ENCODE measurements around the gene ZNF581.

Gene ZNF581

GRCh38 chr19:55633861-55634260 lies 9.6 kb upstream of the ZNF581 start:
- no peak for DNase-seq

DNA sequence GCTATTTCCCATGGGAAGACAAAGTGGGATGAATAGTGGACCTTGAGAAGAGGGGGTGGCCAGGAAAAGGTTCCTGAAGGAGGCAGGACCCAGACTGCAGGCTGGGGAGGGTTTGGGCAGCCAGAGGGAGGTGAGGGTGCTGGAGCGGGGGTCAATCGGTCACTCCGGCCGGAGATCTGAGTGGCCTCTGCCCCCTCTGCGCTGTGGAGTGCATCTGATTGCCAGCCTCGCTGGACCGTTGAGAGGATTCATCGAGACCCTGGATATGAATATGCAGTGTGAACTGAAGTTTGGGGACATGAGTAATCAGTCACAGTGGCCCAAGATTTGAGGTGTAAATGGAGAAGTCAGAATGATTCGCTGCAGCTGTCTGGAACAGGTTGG lies 8.1 kb upstream of the ZNF581 start:
- DNase-seq = no peak

DNA sequence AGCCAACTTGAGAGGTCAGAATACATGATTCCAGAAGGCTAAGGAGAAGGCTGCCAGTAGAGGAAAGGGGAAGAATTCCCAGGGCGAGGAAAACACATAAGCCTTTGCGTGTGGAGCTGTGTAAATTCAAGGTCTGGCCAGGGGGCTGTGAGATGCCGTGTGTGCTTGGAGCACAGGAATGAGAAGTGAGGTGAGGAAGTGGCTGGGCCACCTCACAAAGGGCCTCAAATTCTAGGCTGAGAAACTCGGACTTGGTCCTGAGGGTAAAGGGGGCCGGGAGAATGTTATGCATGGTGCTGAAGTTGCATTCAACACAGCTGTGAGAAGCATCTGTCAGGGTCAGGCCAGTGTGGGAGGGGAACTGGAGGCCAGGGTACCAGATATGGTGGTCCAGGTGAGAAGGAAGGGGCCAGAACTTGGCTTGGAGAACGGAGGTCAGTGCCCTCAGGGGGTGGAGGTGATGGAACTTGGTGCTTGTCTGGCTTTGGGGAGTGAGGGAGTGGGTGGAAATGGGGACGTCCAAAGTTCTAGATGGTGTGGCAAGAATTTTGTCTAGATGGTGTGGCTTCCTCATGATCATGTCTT lies 7.5 kb upstream of the ZNF581 start:
- DNase-seq = no peak

DNA sequence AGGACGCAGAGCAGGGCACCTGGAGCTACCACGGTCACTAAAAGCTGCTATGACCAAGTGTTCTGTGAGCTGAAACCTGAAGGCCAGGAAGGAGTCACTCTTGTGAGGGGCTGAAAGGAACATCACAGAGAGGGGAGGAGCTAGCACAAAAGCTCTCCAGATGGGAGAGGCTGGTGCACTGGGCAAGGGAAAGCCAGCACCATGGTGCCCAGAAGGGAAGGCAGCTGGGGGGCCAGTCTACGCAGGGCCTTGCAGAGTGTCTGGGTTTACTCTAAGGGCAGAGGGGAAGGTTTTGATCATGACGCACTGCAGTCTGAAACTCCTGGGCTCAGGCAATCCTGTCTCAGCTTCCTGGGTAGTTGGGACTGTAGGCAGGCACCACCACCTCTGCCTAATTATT lies 6.7 kb upstream of the ZNF581 start:
- no peak for DNase-seq

- DNase-seq = no peak
Observed at GRCh38 chr19:55637534-55637933, 5.9 kb upstream of the ZNF581 start.

GRCh38 chr19:55638864-55639359 lies 4.5 kb upstream of the ZNF581 start:
- no peak for DNase-seq

GRCh38 chr19:55640043-55640576 lies 3.3 kb upstream of the ZNF581 start:
- DNase-seq = no peak

- DNase-seq = no peak
Observed at GRCh38 chr19:55640577-55641425, 2.6 kb upstream of the ZNF581 start, which contains the start of gene ZNF580. ZNF580 (plus strand) TSS chr19:55641002; CDS start chr19:55642509, 1,507 bp downstream.

GRCh38 chr19:55641426-55642152 lies 1.9 kb upstream of the ZNF581 start:
- DNase-seq = no peak

DNA sequence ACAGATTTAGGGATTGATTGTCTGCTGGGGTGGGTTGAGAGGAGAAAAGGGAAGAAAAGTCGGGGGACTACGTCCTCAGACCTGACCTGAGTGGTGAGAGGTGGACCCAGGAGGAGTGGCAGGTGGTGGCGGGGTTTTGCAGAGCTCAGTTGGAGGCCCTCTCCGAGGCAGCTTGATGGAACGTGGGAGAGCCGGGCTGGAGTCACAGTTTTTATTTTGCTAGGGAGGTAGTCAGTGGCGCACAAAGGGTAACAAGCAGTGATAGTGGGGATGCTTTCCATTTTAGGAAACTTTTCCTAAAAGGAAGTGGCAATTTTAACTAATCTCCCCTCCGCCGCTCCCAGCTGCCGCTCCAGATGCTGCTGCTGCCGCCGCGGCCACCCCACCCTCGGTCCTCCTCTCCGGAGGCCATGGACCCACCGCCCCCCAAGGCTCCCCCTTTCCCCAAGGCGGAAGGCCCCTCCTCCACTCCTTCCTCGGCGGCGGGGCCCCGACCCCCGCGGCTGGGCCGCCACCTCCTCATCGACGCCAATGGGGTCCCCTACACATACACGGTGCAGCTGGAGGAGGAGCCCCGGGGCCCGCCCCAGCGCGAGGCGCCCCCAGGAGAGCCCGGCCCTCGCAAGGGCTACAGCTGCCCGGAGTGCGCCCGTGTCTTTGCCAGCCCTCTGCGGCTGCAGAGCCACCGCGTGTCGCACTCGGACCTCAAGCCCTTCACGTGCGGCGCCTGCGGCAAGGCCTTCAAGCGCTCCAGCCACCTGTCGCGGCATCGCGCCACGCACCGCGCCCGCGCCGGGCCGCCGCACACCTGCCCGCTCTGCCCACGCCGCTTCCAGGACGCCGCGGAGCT lies 1.1 kb upstream of the ZNF581 start:
- DNase-seq = no peak

- no peak for DNase-seq
Observed at GRCh38 chr19:55643887-55644176, 383 bp downstream of the ZNF581 start.

DNA sequence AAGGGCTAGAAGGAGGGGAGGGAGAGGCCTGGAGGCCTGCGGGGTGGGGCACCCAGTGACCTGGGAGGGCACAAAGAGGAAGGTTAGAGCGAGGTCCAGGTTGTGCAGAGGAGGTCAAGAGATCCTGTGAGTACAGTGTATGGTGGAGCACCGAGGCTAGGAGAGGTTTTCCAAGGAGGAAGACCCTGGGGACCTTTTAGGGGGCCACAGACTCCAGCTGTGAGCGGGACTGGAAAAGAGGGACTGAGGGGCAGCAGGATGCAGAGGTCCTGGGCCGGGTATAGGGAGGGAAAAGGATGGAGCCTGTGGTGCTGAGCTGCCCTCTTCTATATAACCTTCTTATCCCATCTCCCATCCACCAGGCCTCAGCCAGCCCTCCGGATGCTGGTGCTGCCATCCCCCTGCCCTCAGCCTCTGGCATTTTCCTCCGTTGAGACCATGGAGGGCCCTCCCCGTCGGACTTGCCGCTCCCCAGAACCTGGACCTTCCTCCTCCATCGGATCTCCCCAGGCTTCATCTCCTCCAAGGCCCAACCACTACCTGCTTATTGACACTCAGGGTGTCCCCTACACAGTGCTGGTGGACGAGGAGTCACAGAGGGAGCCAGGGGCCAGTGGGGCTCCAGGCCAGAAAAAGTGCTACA lies 863 bp downstream of the ZNF581 start:
- DNase-seq = no peak

- no peak for DNase-seq
Observed at GRCh38 chr19:55644842-55645511, 1.5 kb downstream of the ZNF581 start.

DNA sequence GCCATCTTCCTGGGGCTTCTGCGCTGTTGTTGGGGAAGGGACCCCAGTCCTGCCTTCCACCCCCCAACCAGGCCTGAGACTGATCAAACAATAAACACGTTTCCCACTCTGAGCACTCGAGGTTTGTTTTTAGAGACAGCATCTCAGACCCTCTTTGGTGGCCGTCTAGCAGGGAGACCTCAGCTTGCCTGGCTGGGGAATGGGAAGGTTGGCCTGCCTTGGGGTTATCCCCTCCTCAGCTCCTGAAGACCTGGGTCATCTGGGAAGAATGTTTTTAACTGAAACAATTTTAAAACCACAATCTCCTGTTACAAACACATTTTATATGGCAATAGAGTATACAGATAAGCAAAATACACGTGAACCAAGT lies 2.0 kb downstream of the ZNF581 start:
- DNase-seq = no peak

DNA sequence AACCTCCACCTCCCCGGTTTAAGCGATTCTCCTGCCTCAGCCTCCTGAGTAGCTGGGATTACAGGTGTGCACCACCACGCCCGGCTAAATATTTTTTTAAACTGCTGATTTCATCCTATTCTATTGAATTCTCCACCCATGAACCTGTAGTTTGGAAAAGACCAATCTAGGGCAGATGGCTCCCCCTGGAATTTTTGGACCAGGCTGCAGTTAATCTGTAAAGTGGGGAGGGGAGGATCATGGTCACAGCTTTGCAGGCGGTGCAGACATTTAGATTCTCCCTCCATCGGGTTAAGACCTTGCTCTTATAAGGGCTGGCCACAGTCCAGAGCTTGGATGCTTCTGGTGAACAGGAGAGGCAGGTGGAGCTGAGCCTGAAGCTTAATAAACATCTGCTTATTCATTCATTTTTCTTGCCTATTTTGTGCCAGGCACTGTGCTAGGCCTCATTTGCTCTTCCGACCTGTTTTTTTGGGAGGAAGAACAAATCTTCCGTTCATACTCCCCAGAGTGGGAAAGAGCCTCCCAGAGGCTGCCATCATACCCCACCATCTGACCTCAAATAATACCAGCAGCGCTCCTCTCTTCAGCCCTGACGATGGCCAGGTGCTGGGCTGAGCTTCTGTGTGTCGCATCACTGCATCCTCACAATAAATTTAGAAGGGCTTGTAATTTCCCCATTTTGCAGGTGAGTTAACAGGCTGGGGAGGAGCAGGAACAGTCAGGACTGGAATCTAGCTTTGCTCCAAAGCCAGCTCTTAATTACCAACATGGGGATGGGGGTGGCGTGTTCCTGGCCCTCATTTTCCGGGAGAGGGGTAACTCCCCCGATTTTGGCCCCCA lies 3.7 kb downstream of the ZNF581 start:
- no peak for DNase-seq

DNA sequence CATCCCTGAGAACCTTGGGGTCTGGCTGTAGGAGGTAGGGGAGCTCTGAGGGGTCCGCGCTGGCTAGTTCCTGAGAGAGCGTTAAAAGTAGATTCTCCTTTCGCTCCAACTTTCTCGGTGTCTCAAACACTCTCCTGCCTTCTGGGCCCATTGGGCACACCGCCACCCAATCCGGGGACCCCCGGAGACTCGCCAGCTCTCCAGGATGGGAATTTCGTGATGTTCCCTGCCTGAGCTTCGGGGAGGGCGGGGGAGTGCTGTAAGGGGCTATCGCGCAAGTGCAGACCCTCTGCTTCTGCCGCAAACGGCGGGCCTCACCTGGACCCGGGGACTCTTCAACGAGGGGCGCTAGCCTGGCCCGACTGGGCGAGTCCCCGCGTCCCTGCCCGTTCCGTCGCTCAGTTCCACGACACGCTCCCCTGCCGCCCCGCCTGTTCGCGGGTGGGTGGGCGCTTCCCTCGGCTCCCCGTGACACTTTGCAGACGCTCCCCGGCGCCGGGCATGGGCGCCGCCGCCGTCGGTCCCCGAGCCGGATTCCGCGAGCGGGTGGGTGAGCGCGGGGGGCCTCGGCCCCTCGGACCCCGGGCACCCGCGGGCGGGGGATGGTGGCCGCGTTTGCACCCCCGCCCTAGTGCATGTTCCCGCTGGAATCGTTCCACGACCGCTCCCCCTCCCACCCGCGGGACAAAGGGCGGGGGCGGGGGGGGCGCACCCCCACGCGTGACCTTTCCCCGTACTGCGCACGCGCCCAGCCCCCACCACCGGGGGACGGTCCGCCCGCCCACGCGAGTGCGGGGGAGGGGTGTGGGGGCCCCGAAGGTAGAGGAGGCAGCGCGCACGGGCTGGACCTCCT lies 4.5 kb downstream of the ZNF581 start, which contains the start of gene CCDC106:
TSS of gene CCDC106 (plus strand) at position 481 of the 853 bp plus-strand sequence. CDS start 835 bp downstream, outside the sequence.
- DNase-seq = no peak

DNA sequence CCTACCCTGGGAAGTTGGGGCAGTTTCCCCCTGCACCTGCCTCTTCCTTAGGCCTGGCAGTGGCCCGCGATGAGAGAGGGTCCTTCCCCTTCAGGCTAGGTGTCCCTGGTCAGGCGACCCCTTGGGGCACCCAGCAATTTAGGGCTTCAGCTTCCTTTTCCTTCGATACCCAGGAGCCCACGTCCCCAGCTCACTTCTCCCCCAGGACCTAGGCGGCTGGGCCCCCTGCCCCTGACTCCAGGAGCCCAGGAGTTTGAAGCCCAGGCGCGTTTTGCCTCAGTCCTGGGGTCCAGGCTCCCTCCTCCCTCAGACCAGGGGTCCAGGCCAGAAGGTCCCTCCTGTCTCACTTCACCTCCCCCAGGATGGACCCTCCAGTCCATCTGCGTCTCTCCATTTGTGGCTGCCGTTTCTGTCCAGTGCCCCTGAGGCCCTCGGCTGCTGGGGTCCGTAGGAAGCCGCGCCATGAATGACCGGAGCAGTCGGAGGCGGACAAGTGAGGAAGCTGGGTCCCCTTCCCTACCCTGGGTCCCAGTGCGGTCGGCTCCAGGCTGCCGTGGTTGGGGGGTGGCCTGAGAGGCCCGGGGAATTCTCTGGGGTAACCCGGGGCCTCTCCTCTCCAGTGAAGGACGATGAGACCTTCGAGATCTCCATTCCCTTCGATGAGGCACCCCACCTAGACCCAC lies 5.3 kb downstream of the ZNF581 start:
- DNase-seq = no peak

DNA sequence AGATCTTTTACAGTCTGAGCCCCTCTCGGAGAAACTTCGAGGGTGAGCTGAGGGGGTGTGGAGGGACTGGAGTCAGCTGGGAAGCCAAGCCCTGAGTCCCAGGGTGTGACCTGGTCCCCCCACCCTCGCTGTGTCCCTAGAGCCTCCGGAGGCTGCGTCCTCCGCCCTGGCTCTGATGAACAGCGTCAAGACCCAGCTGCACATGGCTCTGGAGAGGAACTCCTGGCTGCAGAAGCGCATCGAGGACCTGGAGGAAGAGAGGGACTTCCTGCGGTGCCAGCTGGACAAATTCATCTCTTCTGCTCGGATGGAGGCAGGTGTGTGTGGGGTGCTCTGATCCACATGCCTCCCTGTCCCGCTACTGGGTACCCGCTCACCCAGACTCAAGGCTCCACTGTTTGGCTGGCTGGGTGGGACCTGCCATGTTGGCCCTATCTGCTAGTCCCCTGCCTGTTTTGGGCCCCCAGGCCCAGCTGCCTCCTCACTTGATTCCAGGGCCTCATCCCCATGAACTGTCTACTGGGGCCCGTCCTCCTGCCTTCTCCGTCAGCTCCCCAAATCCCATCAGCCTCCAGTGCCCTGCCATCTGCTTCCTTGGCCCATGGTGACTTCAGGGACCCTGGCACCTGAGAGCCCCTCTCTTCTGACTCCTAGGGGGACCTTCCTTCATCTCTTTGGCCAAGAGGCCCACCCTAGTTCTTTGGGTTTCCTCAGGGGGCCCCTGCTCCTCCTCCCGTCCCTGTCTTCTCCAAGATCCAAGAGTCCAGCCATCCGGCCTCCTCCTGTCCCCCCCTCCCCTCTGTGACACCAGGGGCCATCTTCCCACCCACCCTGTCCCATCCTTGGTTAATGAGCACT lies 6.0 kb downstream of the ZNF581 start:
- DNase-seq = no peak

Measured in NCI-H2029 treated with DMSO at 0.1 percent for 48 hours (cell line).